ENCODE results near the gene CAPZA2. TPM values are rescaled to one million over a fixed set of nuclear protein-coding genes. Genes with fewer than 3 reads are reported as not detected.
"Not testable (repeated sequence)": the region's sequence is repeated elsewhere in the genome, so short reads cannot be mapped to it uniquely, and the experiment has no call there.

CAPZA2 gene
- polyA plus RNA-seq, 2 donors: 13.6 to 44.9 TPM

GRCh38 chr7:116969371-116969902 lies 107.0 kb downstream of the CAPZA2 start:
- H3K27me3 ChIP-seq (ENCODE audit: control insufficient read depth in 1 of 2, insufficient read depth in 2 of 2, low read length in 2 of 2): no peaks in the 10 kb centered on the region
- H3K36me3 ChIP-seq (ENCODE audit: control insufficient read depth in 2 of 2, insufficient read depth in 2 of 2, low read length in 1 of 2): no peaks in the 10 kb centered on the region
- WGBS, 2 donors: 91 to 92% methylated on average over 3 of the region's 3 CpGs
- no peak overlapping the region for H3K27ac ChIP-seq (ENCODE audit: low read depth in 2 of 2, low read length in 1 of 2)
- H3K9me3 ChIP-seq (ENCODE audit: control insufficient read depth in 2 of 2, insufficient read depth in 1 of 2, low read depth in 1 of 2, low read length in 1 of 2): no peaks in the 10 kb centered on the region
- no peaks in the 10 kb centered on the region for H3K4me1 ChIP-seq (ENCODE audit: control insufficient read depth in 2 of 2, insufficient read depth in 2 of 2, low read length in 1 of 2)
- H3K4me3 ChIP-seq (ENCODE audit: low read depth in 1 of 2, low read length in 2 of 2): no peak overlapping the region

DNA sequence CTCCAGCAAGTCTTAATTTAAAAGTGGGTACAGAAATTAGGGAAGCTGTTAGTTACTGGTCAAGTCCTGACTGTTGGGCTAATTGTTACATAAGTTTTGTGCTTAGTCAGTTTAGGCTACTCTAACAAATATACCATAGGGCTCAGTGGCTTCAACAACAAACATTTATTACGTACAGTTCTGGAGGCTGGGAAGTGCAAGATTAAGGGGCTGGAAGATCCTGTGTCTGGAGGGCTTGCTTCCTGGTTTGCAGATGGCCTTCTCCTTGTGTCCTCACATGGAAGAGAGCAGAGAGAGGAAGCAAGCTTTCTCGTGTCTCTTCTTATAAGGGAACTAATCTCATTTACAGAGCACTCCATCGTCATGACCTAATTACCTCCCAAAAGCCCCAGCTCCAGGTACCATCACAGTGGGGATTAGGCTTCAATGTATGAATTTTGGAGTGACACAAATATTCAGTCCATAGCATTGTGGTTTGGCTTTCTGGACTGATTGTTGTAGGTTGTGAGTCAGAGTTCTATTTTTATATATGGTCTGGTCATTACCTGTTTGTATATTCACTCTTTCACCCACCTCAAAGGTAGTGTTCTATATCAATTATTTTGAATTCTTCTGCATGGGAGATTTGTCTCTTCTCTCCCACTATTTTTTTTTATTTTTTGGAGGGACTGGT lies 108.0 kb downstream of the CAPZA2 start:
- Histone ChIP-seq H3K9me3 (ENCODE audit: control insufficient read depth in 2 of 2, insufficient read depth in 1 of 2, low read depth in 1 of 2, low read length in 1 of 2) (no peaks in the 10 kb centered on the region), H3K4me3 (ENCODE audit: low read depth in 1 of 2, low read length in 2 of 2) (no peak overlapping the region), H3K27ac (ENCODE audit: low read depth in 2 of 2, low read length in 1 of 2) (no peak overlapping the region), H3K36me3 (ENCODE audit: control insufficient read depth in 2 of 2, insufficient read depth in 2 of 2, low read length in 1 of 2) (no peaks in the 10 kb centered on the region), H3K4me1 (ENCODE audit: control insufficient read depth in 2 of 2, insufficient read depth in 2 of 2, low read length in 1 of 2) (no peaks in the 10 kb centered on the region), H3K27me3 (ENCODE audit: control insufficient read depth in 1 of 2, insufficient read depth in 2 of 2, low read length in 2 of 2) (no peaks in the 10 kb centered on the region)
- 83 to 86% methylated on average over 3 of the region's 3 CpGs for WGBS, 2 donors

DNA sequence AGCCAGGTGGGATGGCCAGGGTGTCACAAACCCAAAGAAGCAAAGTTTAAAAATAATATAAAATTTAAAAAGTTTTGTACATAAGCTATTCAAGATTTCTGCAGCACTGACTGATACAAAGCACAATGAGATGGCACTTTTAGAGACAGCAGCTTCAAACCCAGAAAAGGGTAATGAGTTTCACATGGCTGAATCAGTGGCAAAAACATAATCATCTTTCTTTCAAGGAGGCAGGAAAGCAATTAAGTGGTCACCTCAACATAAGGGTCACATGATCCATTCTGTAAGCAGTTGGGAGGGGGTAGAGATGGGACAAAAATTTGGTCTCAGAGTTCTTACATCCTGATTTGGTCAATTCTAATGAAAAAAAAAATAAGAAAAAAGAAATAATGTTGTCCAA lies 108.8 kb downstream of the CAPZA2 start:
- H3K27me3 ChIP-seq (ENCODE audit: control insufficient read depth in 1 of 2, insufficient read depth in 2 of 2, low read length in 2 of 2); H3K36me3 ChIP-seq (ENCODE audit: control insufficient read depth in 2 of 2, insufficient read depth in 2 of 2, low read length in 1 of 2); H3K9me3 ChIP-seq (ENCODE audit: control insufficient read depth in 2 of 2, insufficient read depth in 1 of 2, low read depth in 1 of 2, low read length in 1 of 2); H3K27ac ChIP-seq (ENCODE audit: low read depth in 2 of 2, low read length in 1 of 2); H3K4me3 ChIP-seq (ENCODE audit: low read depth in 1 of 2, low read length in 2 of 2); H3K4me1 ChIP-seq (ENCODE audit: control insufficient read depth in 2 of 2, insufficient read depth in 2 of 2, low read length in 1 of 2): not testable (repeated sequence)

Other genes with a start within 250 kb of the CAPZA2 start
- gene MET, start 190.4 kb upstream of the CAPZA2 start, polyA plus RNA-seq: 1 to 10 TPM; 1.2 to 2.1 TPM
- 1 to 10 TPM; 4.3 to 7.4 TPM for gene ST7, start 90.9 kb downstream of the CAPZA2 start, polyA plus RNA-seq